Measurements from ENCODE around the gene DAPK1.

DNA sequence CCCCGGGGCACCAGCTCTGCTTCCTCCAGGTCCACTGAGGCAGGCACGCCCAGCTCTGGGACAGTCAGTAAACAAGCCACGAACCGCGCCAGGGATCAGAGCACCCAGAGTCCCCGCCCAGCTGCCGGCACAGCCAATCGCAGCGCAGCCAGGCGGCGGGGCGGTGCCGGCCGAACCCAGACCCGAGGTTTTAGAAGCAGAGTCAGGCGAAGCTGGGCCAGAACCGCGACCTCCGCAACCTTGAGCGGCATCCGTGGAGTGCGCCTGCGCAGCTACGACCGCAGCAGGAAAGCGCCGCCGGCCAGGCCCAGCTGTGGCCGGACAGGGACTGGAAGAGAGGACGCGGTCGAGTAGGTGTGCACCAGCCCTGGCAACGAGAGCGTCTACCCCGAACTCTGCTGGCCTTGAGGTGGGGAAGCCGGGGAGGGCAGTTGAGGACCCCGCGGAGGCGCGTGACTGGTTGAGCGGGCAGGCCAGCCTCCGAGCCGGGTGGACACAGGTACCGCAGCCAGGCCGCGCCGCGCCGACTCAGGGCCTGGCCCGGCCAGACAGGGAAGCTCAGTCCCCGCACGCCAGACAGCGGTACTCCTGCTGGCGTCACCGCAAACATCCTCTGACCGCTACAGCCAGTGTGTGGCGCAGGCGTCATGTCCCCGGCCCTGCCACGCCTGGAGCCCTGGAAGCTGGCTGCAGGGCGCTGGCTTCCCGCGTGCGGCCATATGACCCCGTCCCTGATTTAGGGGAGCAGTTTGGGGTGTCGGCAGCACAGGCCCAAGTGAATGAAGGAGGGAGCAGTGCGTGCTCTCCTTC is 228.4 kb downstream of the DAPK1 start, which contains the start of gene CTSL:
- peak; percentile 92 for TF ChIP-seq POLR2A (IDR thresholded peaks at IDR 0.05; ENCODE audit: low read depth, low read length)
- TF ChIP-seq CTCF (IDR thresholded peaks at IDR 0.05; ENCODE audit: extremely low read depth in 1 of 2, insufficient read depth in 1 of 2, low read depth in 1 of 2, low read length in 2 of 2), result peak in 1 of 2 donors; percentile 35
- no peak for TF ChIP-seq EZH2 (IDR thresholded peaks at IDR 0.05; ENCODE audit: borderline replicate concordance, low read depth, low read length, severe bottlenecking)
